Astrocyte (in vitro differentiated cells and primary cell): ENCODE results near the gene CYREN.

Experiments
- CTCF ChIP-seq: IDR thresholded peaks from 2 replicates; pipeline ENCODE4 v1.5.1; 2011; ENCODE audit warnings: low read depth, mild to moderate bottlenecking, inconsistent platforms, low read length, moderate library complexity; ENCODE audit not compliant: insufficient read depth
- EZH2 ChIP-seq: IDR thresholded peaks from 2 replicates; pipeline ENCODE4 v1.6.1; 2012; ENCODE audit warnings: mild to moderate bottlenecking, low read length, inconsistent platforms; ENCODE audit not compliant: insufficient read depth

GRCh38 chr7:135197906-135198655, 27.6 kb upstream of the CYREN start:
- TF ChIP-seq CTCF (no peak), EZH2 (no peak)
